GM18873 (cell line): ENCODE measurements around the gene CYB561D1.

Source experiments
- ATAC-seq: cut with Tn5 transposase; IDR thresholded peaks from one replicate; pipeline ENCODE4 v1.9.1; 2021; ENCODE audit warnings: mild to moderate bottlenecking, moderate library complexity, moderate number of reproducible peaks; ENCODE audit not compliant: unreplicated experiment, low FRiP score

The CYB561D1 gene

DNA sequence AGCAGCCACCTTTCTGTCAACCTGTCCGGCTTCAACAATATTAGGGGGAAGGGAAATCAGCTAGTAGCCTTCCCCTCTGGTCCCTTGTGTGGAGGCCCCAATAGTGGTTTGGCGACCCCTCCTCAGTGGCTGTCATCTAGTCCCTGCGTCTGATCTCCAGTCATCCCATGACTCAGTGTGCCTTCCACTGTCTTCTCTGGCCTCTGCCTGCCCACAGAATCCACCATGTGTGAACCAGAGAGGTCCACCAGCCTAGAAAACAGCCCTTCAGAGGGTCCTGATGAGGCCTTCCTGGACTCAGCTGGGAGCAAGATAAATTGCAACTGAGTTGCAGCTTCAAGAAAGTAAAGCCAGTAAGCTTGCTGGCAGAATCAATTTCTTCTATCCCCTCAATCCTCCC lies 14.0 kb upstream of the CYB561D1 start:
- ATAC-seq = no peak

DNA sequence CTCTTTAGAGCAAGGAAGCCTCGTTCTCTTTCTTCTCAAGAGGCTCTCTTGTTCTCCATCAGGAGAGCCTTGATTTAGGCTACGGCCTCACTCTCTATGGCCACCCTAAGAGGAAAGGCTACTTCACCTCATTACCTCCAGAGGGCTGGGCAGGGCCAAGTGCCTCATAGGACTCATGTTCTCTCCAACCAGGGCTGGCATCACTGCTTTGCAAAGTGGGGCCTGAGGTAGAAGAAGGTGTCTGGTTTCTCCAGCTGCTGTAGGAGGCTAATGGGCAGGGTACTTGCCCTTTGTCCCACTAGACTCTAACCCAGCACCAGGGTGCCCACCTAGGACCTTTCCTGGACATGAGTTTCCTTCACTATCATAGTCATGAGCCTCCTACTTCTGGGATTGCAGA lies 12.2 kb upstream of the CYB561D1 start:
- no peak for ATAC-seq

DNA sequence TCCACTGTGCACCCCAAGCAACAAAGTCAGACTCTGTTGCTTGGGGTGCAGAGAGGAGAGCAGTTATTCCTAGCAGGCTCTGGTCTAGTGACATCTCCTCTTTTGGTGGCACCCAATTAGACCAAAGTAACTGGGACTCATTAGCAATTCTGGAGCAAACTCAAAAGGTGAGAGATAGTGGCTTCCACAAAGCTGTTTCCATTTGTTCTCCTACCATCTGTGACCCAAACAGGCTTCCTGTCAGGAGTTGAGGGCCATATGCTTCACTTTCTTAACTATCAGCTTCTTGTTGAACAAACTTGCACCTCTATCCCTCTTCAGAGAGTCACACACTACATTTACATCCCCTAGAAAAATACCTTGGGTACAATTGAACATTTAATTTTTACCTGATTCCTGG lies 11.7 kb upstream of the CYB561D1 start:
- ATAC-seq = no peak

DNA sequence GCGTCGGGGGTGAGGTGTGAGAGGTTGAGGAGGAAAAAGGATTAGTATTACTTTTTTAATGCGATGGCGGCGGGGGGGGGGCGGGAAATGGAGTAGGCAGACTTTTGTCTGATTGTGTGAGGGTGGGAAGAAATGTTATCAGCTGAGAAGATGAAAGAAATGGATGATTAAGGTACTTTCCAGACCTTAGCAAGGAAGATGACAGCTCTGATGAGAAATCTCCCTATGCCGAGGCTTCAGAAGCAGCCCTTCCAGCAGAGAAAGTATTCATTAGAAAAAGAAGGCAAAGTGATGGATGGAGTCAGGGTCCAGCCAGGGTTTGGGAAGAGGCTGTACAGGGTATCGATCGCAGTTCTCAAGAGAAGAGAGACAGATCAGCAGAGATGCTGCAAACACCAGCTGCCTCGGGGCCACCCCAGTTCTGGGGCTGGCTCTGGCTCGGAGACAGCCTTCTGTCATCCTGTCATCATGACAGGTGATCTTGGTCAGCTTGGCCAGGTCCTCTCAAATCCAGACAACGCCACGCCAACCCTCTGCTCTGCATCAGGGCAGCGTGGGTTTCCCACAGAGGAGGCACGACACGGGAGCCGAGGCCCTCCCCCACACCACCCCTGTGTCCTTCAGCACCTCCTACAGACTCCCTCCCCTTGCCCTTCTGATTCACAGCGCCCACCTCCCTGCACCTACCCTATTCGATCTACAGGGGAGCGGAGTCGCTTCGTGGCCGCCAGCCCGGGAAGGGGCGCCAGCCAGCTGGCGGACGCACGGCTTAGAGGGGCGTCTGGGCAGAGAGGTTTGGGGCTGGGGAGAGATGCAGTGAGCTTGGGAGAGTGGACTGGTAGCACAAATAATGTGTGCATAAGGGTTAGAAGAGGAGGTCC lies 10.9 kb upstream of the CYB561D1 start:
- ATAC-seq = peak; percentile 6

DNA sequence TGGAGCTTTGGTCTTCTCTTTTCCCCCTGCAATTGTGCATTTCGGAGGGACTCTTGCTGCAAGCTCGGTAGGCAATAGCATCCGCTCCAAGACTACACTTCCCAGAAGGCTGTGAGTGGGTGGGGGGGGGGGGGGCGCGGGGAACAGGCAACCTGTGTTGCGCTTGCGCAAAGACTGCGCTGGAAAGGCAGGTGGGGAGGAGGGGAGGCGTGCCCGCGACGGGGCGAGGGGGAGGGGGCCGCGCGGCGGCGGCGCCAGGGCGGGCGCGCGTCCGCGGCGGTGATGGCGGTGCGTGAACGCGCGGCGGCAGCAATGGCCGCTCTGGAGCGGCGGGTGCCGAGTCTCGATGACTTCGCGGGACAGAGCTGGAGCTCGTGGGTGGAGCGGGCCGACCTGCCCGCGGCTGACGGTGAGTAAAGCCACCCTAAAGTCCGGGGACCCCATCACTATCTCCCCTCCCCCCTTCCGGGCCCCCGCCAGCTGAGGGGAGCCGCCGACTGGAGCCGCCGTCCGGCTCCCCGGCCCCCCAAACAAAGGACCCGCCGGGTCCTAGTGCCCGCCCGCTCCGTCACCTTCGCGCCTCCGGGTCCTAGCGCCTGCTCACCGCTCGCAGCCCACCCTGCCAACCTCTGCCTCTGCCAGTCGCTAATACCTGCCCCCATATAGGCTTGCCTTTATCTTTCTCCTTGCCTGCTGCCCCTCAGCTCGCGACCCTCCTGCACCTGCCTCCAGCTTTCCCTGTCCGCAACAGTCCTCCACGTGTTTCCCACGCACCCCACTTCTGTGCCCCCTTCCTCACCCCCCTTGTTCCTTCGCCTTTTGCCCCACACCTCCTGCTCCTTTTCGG lies 10.0 kb upstream of the CYB561D1 start, which contains the start of gene ATXN7L2:
TSS of gene ATXN7L2 (plus strand) at position 234 of the 847 bp plus-strand sequence. CDS start at position 283, 49 bp downstream.
- peak; percentile 41 for ATAC-seq

DNA sequence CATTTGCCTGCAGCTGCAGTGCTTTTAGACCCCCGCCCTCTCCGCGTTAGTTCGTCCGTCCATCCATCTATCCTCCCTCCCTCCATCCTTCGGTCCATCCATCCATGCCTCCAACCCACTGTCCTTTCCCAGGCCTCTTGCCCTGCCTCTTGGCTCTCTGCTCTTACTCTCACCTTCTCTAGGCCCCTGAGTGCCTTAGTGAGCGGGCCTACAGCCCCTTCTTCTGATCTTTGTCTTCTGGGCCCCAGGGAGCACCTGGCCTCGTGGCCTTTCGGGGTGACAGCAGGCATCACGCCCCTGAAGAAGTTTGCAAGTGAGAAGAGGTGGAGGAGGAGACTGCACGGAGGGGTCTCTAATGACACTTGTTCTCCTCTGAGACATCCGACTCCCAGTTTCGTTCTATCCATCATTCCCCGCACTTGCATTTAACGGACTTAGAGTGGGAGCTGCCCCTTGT lies 9.3 kb upstream of the CYB561D1 start:
- ATAC-seq = no peak

DNA sequence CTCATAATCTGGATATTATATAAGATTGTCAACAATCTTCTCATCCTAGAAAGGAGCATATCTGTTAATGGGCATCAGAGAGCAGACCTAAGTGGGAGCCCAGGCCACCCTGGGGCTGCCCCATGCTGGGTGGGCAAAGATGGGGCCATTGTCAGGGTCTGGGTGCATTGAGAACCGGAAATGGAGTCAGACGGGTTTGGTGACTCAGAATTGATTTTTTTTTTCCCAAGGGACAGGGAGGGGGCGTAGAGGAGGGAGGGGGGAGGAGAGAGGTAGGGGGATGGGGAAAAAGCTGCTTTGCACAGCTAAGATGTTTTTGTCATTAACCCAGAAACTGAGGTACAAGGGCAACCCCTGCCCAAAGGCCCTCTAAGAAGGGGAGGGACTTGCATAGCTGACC lies 8.9 kb upstream of the CYB561D1 start:
- no peak for ATAC-seq

DNA sequence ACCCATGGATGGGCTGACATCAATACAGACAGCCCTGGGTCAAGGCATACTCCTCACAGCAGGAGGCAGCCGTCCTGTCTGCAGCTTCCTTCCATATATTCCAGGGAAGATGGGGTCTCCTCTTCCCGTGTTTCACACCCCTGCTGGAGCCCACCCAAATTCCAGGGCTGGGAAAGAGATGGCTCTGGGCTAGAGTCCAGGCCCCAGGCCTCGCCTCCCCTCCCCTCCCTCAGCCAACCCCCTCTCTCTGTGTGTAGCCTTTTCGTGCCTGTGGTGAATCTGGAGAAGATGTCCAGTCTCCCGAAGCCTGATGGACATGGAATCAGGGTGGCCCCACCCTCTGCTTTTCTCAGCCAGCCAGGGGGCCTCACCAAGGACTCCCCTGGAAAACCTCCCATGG lies 6.6 kb upstream of the CYB561D1 start:
- no peak for ATAC-seq

DNA sequence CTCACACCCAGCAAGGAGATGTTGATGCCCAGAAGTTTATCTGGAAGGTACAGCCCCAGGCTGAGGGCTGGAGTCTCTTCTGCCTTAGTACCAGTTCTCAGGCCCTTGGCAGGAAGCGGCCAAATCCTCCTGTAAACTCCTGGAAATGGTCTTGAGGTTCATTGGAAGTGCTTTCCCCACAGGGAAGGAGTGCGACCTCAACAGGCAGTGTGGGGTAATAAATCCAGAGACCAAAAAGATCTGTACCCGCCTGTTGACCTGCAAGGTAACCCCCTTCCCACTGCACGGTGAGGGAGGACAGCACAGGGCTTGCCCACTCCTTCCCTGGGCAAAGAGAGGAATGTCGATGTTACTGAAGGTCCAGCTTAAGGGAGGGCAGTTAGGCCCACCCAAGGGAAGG lies 5.7 kb upstream of the CYB561D1 start:
- no peak for ATAC-seq

DNA sequence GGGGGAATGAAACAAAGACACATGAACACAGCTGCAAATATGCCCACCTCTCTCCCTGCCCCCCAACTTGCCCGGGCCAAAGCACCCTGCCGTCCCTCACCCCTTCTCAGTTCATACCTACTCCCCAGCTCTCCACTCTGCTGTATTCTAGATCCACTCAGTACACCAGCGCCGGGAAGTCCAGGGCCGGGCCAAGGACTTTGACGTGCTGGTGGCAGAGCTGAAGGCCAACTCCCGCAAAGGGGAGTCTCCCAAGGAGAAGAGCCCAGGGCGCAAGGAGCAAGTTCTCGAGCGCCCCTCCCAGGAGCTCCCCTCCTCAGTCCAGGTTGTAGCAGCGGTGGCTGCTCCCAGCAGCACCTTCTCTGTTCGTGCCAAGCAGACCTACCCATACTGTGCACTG lies 5.2 kb upstream of the CYB561D1 start:
- no peak for ATAC-seq

DNA sequence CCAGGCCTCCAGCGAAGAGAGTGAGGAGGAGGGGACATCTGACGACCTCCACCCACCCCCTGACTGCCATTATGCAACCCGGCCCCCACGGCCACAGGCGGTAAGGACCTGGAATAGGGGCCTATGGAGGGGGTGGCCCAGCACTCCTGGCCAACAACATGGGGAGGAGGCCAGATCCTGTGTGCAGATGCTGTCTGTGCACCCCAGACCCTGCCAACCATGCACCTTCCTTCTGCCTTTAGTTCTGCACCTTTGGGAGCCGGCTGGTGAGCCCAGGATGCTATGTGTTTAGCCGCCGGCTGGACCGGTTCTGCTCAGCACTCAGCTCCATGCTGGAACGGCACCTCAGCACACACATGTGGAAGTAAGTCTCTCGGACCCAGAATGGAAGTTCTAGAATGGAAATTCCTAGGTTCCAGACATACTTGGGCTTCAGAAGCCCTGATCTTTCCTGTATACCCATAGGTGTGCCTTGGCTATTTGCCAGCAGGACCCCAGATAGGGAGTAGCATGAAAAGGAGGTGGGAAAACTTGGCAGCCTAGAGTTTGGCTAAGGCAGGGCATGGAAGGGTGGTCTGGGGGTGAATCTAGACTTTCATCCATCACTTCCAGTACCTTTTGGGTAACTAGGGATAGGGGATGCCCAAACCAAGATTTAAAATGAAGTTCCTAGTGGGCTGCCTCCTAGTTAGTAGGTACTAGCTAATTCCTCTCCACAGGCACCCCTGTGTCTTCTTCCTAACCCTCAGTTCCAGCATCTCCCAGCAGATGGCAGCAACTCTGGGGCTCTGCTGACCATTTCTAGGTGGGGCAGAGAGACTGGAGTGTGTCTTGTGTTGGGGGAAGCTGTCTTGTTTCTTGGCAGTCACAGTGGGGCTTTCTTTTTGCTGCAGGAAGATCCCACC lies 3.6 kb upstream of the CYB561D1 start:
- no peak for ATAC-seq

DNA sequence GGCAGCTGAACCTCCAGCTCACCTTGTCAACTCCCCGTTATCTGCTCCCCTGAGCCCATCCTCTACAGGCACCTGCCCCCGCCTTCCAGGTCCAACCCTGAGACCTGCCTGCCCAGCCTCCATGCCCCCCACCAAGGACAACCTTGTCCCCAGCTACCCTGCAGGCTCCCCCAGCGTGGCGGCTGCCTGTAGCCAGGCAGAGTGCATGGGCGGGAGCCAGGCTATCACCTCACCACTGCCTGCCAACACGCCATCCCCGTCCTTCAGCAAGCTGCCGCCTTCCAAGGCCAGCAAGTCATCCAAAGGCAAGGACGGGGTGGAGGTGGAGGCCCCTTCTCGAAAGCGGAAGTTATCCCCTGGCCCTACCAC lies 3.0 kb upstream of the CYB561D1 start:
- no peak for ATAC-seq

DNA sequence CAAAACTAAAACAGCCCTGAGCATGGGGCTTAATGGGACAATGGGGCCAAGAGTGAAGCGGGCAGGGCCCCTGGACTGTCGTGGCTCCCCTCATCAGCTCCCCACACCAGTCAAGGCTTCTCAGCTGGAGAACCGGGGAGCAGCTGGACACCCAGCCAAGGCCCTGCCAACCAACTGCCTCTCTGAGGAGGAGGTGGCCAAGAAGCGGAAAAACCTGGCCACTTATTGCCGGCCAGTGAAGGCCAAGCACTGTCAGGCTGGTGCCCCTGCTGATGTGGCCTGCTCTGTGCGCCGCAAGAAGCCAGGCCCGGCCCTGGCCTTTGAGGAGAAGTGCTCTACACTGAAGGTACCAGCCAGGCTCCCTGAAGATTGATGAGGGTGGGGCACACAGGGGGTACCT lies 2.5 kb upstream of the CYB561D1 start:
- no peak for ATAC-seq

DNA sequence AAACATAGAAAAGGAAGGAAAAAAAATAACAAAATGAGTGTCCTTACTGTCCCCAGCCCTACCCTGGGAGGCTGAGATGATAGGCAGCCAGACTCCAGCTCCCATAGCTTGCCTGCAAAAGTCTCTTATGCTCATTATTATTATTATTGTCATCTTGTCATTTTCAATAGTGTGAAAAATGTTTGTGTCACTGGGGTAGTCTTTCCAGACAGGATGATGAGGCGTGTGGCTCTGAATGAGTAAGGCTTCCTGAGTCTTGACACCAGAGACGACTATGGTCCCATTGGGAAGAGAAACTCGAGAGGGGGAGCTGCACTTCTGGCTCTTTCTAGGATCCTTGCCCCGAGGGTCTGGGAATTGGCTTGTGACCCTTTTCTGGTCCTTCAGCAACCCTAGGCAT lies 1.1 kb upstream of the CYB561D1 start:
- no peak for ATAC-seq

DNA sequence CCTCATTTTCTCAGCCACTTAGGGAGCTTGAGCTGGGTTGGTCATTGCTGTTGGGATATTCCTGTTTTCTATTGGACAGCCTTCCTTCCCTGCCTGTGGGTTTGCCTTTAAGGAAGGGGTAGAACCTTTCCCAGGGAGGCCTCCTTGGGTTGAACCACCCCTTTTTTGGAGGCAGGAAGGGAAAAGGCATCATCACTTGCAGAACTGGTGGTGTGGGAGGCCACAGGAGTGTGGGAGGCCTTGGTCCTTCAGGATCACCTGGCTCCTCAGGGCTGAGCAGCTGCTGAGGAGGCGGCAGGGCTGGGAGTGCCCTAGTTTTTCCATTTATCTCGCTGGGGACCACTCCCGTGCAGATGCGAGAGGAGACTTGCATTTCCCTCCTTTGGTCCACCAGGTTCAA lies 667 bp upstream of the CYB561D1 start:
- no peak for ATAC-seq

DNA sequence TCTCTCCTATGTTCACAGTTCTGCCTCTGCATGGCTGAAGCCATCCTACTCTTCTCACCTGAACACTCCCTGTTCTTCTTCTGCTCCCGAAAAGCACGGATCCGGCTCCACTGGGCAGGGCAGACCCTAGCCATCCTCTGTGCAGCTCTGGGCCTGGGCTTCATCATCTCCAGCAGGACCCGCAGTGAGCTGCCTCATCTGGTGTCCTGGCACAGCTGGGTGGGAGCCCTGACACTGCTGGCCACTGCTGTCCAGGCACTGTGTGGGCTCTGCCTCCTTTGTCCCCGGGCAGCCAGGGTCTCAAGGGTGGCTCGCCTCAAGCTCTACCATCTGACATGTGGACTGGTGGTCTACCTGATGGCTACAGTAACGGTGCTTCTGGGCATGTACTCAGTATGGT lies 1.8 kb downstream of the CYB561D1 start:
- ATAC-seq = no peak

DNA sequence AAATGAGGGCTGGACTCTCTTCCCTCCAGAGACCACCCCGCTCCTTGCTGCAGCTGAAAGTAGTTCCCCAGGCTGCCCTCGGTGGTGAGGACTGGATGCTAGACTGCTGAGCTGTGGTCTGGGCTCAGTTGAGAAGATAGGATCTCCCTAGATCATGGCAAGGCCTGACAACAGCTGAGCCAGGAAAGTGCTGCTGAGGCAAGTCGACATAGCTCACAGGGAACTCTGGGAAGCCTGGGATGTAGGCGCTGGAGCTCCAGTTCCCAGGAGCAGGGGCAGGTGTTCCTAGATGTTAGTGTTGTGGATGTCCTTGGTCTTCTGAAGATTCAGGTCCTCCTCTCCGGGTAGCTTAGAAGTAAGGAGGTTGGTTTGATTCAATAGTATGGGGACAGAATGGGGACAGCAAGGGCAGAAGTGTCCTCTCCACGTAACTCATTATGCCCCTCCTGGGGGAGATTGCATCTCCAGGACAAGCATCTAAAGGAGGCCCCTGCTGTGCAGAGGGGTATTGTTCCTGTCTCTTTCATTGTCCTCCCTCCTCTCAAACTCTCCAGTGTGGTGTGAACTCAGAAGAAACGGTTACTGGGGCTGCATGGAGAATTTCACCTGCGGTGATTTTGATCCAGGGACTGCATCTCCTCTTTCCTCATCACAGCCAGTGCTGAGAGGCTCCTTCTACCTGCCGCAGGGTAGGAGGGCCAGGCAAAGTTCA lies 3.7 kb downstream of the CYB561D1 start:
- no peak for ATAC-seq

DNA sequence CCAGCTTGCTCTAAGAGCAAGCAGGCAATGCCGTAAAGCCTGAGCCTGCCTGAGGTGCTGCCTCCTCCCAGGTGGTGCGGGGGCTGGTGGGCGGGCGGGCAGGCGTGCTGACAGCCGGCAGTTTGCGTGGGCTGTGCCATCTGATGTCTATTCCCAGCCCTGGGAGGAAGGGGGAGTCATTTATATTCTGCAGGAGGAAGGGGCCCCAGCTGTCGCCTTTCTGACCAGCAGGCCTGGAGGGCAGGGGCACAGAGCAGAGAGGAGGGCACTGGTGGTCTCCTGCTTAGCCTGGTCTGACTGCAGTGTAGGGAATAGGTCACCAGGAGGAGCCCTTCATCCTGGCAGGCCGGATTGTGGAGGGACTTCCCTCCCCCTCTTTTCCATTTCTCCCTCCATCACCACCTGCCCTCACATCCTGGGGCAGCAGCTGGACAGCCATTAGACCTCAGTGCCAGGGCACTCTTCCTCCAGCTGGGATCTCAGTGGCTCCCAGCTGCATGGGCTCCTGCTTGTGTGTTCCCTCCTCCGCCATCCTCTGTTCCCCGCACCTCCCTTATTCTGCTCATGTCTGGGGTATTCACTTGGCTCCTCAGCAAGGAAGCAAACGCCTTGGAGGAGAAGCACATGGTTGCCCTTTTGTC lies 4.4 kb downstream of the CYB561D1 start:
- ATAC-seq = no peak

DNA sequence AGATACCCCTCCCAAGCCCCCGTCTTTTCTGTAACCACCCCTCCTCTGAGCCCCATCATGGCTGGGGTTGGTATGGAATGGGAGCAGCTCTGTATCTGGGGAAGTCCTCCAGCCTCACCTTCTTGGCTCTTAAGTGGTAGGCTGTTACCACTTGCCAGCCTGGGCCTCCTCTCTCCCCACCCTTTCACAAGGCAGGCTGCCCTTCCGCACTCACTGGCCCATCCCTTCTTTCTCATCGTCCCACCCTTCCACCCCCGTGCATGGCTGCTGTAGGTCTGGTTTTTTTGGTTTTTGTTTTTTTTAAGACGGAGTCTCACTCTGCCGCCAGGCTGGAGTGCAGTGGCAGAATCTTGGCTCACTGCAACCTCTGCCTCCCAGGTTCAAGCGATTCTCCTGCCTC lies 5.2 kb downstream of the CYB561D1 start:
- no peak for ATAC-seq
